ENCODE results near the gene MIS18BP1. TPM values are rescaled to one million over a fixed set of nuclear protein-coding genes. Genes with fewer than 3 reads are reported as not detected.

MIS18BP1 gene
- total and polyA plus RNA-seq, 9 of the 15 experiments (the other 6 are each of a cell fraction or from before 2014, with no cell fraction given): 5.0 to 29.1 (median 19.1) TPM

DNA sequence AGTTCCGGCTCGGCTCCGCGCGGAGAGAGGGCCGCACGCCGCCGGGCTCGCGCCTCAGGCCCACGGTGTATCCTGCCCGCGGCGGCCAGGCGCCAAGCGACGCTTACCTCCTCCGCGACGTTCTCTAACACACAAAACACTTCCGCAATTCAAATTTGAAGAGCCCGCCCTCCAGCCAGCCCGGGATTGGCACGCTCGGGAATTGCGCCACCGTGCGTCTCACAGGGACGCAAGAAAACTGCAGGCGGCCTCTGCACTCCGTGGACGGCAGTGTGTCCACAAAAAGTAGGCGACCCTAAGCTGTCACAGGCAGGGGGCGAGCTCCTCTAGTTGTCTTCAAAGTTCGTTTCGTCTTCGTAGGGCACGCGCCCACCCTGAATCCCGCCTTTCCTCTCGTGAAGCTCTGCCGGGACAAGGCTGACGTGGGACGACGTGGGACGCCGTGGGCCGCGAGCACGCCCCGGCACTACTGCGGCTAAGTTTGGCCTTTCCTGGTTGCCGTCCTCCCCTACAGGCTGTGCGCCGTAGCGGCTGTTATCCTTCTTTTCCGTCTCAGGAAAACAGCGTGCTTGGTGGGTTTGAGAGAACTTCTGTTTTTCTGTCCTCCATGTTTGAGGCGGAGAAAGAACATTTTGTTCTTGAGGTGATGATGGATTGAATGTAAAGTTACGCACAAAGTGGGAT is at the start of gene MIS18BP1 (continued):
- TF ChIP-seq, protein P1, sequence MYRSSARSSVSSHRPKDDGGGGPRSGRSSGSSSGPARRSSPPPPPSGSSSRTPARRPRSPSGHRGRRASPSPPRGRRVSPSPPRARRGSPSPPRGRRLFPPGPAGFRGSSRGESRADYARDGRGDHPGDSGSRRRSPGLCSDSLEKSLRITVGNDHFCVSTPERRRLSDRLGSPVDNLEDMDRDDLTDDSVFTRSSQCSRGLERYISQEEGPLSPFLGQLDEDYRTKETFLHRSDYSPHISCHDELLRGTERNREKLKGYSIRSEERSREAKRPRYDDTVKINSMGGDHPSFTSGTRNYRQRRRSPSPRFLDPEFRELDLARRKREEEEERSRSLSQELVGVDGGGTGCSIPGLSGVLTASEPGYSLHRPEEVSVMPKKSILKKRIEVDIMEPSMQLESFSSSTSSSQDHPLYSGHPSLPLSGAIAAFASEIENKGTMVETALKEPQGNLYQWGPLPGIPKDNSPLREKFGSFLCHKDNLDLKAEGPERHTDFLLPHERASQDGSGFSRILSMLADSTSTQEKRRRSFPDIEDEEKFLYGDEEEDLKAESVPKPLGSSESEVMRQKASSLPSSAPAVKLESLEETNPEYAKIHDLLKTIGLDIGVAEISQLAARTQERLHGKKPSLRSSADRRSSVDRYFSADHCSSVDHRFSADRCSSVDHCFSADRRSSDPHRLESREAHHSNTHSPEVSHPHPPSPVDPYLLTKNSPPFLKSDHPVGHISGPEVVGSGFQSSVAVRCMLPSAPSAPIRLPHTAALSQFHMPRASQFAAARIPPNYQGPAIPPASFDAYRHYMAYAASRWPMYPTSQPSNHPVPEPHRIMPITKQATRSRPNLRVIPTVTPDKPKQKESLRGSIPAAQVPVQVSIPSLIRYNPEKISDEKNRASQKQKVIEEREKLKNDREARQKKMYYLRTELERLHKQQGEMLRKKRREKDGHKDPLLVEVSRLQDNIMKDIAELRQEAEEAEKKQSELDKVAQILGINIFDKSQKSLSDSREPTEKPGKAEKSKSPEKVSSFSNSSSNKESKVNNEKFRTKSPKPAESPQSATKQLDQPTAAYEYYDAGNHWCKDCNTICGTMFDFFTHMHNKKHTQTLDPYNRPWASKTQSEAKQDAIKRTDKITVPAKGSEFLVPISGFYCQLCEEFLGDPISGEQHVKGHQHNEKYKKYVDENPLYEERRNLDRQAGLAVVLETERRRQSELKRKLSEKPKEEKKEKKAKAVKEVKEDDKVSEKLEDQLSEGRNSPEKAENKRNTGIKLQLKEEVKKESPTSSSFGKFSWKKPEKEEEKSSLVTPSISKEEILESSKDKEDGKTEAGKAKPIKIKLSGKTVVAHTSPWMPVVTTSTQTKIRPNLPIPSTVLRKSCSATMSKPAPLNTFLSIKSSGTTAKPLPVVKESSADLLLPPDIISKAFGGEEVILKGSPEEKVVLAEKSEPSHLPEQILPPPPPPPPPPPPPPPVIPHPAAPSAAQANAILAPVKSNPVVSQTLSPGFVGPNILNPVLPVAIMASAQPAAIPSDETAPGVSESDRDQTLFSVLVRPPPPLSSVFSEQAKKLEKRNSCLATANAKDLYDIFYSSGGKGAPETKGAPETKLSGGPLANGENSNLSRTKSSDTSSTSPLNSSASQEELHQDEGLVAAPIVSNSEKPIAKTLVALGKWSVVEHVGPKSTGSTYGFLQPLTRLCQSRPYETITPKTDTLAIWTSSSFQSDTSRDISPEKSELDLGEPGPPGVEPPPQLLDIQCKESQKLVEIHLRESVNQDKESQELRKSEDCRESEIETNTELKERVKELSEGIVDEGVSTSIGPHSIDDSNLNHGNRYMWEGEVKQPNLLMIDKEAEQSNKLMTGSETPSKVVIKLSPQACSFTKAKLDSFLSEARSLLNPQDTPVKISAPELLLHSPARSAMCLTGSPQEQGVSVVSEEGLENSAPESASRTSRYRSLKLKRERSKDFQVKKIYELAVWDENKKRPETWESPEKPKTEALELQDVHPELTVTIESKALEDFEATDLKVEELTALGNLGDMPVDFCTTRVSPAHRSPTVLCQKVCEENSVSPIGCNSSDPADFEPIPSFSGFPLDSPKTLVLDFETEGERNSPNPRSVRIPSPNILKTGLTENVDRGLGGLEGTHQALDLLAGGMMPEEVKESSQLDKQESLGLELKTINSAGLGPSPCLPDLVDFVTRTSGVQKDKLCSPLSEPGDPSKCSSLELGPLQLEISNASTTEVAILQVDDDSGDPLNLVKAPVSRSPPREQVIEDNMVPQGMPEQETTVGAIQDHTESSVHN (IDR thresholded peaks at IDR 0.05; ENCODE audit: borderline replicate concordance in 1 of 2, low read depth in 1 of 2): no peak
- 0 out of 2 replicates have a peak, but pooled peaks have one; percentile 6 for TF ChIP-seq TCF3 (CRISPR knock-in tag; IDR thresholded peaks at IDR 0.05)
- TF ChIP-seq RUNX1 (IDR thresholded peaks at IDR 0.05; ENCODE audit: low read depth): no peak
- TF ChIP-seq, protein P2, sequence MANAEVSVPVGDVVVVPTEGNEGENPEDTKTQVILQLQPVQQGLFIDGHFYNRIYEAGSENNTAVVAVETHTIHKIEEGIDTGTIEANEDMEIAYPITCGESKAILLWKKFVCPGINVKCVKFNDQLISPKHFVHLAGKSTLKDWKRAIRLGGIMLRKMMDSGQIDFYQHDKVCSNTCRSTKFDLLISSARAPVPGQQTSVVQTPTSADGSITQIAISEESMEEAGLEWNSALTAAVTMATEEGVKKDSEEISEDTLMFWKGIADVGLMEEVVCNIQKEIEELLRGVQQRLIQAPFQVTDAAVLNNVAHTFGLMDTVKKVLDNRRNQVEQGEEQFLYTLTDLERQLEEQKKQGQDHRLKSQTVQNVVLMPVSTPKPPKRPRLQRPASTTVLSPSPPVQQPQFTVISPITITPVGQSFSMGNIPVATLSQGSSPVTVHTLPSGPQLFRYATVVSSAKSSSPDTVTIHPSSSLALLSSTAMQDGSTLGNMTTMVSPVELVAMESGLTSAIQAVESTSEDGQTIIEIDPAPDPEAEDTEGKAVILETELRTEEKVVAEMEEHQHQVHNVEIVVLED (CRISPR knock-in tag; IDR thresholded peaks at IDR 0.05): peak; percentile 98
- TF ChIP-seq SUPT5H (IDR thresholded peaks at IDR 0.05): peak; percentile 69
- peak in 2 of 3 experiments; percentile 12 for TF ChIP-seq YY1 (IDR thresholded peaks at IDR 0.05; ENCODE audit: borderline replicate concordance in 1 of 3, control insufficient read depth in 1 of 3, extremely low read depth in 1 of 3, insufficient read depth in 3 of 3, insufficient read length in 1 of 3, insufficient replicate concordance in 2 of 3, low read depth in 1 of 3, low read length in 2 of 3)
- peak; percentile 96 for TF ChIP-seq MYBL2 (IDR thresholded peaks at IDR 0.05; ENCODE audit: low read depth)
- no peak for TF ChIP-seq MYBL2 (CRISPR knock-in tag; IDR thresholded peaks at IDR 0.05; ENCODE audit: borderline replicate concordance)

Measured in K562 (cell line).